ENCODE data around the gene HELT.

- TF ChIP-seq CTCF (conservative IDR thresholded peaks at IDR 0.05; ENCODE audit: low read depth, low read length) (peak; percentile 59), EZH2 (IDR thresholded peaks at IDR 0.05; ENCODE audit: low read length, unreplicated experiment) (no peak)
Observed at GRCh38 chr4:185011408-185011807, 6.9 kb upstream of the HELT start.
